Stimulated activated effector memory CD8-positive, alpha-beta T cell treated with anti-CD3 and anti-CD28 coated beads, Interleukin-12 subunit alpha, Interleukin-12 subunit beta, amount 100 ng/mL, for 72 hours (primary cell): ENCODE results near the gene DPM2.

Experiments used
- ATAC-seq: fragments of 150-1000 bp; cut with Tn5 transposase; 2 replicates; pipeline ENCODE4 v1.10.0; 2021
- DNase-seq, 2 donors: peaks; one replicate each; pipeline ENCODE4 v3.0.0; 2021 to 2022; ENCODE audit warnings: low spot score in 2 of 2
- H3K27ac Mint-ChIP-seq: one replicate; pipeline ENCODE4 v1.8.0; 2022; ENCODE audit warnings: mild to moderate bottlenecking, mixed read lengths
- H3K36me3 Mint-ChIP-seq: one replicate; pipeline ENCODE4 v1.8.0; 2022; ENCODE audit warnings: mild to moderate bottlenecking, mixed read lengths
- H3K4me1 Mint-ChIP-seq: one replicate; pipeline ENCODE4 v1.8.0; 2022; ENCODE audit warnings: mixed read lengths
- H3K4me3 Mint-ChIP-seq: one replicate; pipeline ENCODE4 v1.8.0; 2022; ENCODE audit warnings: mild to moderate bottlenecking, mixed read lengths
- H3K9me3 Mint-ChIP-seq: one replicate; pipeline ENCODE4 v1.8.0; 2022; ENCODE audit warnings: mixed read lengths

DPM2 gene

DNA sequence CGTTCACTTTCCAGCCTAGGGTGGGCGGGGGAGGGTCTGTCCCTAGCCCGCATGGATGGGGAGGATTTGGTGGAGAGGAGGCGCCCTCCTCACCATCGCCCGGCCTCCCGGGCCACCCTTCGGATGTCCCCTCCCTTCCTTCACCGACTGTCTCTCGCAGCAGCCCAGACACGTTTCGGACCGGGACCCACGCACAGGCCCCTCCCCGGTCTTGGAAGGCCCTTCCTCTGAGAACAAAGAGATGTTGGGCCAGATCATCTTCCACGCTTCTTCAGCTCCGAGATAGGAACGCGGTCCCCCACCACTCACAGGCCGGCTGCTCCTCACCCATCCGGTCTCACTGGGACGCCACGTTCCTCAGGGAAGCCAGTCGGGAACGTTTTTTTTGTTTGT lies 640 bp upstream of the DPM2 start:
- H3K4me1 Mint-ChIP-seq = peaks cover 56% of the 10 kb centered on the region
- H3K36me3 Mint-ChIP-seq = peaks cover 59% of the 10 kb centered on the region
- no peaks in the 10 kb centered on the region for H3K9me3 Mint-ChIP-seq
- peak overlapping the region; percentile 93 for H3K4me3 Mint-ChIP-seq
- ATAC-seq (no peak), DNase-seq (no peak)
- H3K27ac Mint-ChIP-seq = peak overlapping the region; percentile 98

DNA sequence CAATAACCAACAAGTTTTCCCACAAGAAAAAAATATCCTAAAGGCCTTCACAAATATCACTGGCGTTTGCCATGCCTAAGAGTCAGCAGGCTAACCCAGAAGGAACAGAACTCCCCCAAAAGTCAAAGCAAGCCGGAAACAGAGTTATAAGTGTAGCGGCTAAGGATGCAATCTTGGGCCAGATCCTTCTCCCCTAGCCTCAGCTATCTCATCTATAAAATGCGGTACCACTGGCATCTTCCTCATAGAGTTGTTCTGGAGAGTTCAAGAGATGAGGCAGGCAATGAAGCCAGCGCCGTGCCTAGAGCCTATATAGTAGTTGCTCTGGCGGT lies 632 bp downstream of the DPM2 start:
- H3K9me3 Mint-ChIP-seq = no peaks in the 10 kb centered on the region
- peaks cover 43% of the 10 kb centered on the region for H3K4me1 Mint-ChIP-seq
- peaks cover 53% of the 10 kb centered on the region for H3K36me3 Mint-ChIP-seq
- peak overlapping the region; percentile 98 for H3K27ac Mint-ChIP-seq
- H3K4me3 Mint-ChIP-seq = peak overlapping the region; percentile 93
- ATAC-seq (no peak), DNase-seq (no peak)

DNA sequence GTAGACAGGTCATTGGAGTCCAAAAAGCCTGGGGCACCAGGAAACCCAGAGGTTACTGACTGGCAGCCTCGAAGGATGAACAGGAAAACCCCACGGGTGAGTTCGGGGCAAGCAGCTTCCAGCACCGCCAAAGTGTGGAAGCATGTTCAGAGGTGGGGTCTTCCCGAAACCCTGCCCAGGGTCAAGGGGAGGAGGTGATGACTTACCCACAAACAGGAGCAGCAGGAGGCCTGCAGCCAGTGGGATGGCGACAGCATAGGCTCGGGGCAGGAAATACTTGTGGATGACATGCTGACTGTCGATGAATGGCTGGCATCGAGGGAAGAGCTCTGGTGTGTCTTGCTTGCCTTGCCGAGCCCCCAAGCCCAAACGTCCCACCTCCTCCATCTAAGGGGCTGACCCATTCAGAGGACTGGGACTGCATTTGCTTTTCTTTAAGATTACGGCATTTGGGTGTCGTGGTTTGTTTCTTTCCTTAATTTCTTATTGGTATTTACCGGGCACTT lies 1.3 kb downstream of the DPM2 start:
- Mint-ChIP-seq H3K36me3 (peaks cover 56% of the 10 kb centered on the region), H3K9me3 (no peaks in the 10 kb centered on the region), H3K4me3 (peak overlapping the region; percentile 93), H3K4me1 (peaks cover 45% of the 10 kb centered on the region), H3K27ac (peak overlapping the region; percentile 98)
- ATAC-seq (no peak), DNase-seq (no peak)

DNA sequence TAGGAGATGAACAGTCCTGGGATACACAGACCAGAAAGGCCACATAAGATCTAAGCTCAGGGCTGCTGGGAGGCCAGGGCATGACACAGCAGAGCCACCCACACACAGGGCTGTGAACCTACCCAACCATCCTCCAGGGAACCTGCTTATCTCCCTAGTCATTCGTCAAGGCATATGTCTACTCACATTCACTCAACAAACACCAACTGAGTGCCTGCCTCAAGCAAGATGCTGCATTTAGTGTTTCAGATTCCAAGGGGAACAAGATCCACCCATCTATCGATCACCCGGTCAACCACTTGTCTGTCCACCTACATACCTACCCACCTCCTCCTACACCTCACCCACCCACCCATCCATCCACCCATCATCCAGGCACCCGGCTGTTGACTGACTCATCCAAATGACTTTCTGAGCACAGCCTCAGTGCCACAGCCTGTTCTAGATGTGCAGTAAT lies 1.9 kb downstream of the DPM2 start:
- H3K4me3 Mint-ChIP-seq = peak overlapping the region; percentile 93
- DNase-seq = no peak
- H3K4me1 Mint-ChIP-seq = peaks cover 50% of the 10 kb centered on the region
- H3K36me3 Mint-ChIP-seq = peaks cover 60% of the 10 kb centered on the region
- H3K27ac Mint-ChIP-seq = peak overlapping the region; percentile 98
- H3K9me3 Mint-ChIP-seq = no peaks in the 10 kb centered on the region
- ATAC-seq = peak; percentile 48

DNA sequence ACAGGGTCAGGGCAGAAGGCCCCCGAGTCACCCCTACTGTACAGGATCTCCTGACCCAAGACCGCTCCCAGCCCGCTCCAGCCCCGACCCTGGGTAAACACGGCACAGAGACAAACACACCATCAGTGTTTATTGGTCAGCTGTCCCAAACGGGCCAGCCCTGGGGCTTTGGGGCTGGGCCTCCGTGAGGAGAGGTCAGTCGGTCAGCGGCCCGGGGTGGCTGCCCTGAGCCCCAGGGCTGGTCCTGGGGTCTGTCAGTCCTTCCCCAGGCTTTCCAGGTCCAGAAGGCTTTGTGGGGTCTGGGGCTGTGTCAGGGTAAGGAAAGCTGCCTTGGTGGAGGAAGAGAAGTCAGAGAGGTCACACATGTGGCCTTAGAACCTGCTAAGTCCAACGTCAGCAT lies 2.7 kb downstream of the DPM2 start:
- Mint-ChIP-seq H3K9me3 (no peaks in the 10 kb centered on the region), H3K36me3 (peaks cover 60% of the 10 kb centered on the region), H3K4me3 (peak overlapping the region; percentile 93), H3K4me1 (peaks cover 50% of the 10 kb centered on the region), H3K27ac (peak overlapping the region; percentile 98)
- ATAC-seq = no peak
- no peak for DNase-seq

DNA sequence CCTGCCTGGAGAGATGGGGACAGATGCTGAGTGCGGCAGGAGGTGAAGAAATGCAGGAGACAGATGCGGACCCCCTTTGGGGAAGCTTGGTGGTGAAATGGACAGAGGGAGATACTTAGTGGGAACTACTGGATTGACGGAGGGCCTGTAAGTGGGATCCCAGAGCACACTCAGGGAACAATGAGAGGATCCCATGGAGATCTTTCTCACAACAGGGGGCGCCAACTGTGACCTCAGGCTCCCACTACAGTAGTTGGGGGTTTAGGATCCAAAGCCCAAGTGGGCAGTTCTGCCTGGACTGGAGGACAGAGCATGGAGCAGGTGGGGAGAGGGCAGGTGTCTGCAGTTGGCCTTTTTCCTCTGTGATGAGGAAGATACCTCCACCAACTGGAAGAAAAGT lies 3.4 kb downstream of the DPM2 start:
- Mint-ChIP-seq H3K4me3 (peak overlapping the region; percentile 34), H3K36me3 (peaks cover 60% of the 10 kb centered on the region), H3K27ac (peak overlapping the region; percentile 84), H3K9me3 (no peaks in the 10 kb centered on the region), H3K4me1 (peaks cover 55% of the 10 kb centered on the region)
- DNase-seq (no peak), ATAC-seq (no peak)

DNA sequence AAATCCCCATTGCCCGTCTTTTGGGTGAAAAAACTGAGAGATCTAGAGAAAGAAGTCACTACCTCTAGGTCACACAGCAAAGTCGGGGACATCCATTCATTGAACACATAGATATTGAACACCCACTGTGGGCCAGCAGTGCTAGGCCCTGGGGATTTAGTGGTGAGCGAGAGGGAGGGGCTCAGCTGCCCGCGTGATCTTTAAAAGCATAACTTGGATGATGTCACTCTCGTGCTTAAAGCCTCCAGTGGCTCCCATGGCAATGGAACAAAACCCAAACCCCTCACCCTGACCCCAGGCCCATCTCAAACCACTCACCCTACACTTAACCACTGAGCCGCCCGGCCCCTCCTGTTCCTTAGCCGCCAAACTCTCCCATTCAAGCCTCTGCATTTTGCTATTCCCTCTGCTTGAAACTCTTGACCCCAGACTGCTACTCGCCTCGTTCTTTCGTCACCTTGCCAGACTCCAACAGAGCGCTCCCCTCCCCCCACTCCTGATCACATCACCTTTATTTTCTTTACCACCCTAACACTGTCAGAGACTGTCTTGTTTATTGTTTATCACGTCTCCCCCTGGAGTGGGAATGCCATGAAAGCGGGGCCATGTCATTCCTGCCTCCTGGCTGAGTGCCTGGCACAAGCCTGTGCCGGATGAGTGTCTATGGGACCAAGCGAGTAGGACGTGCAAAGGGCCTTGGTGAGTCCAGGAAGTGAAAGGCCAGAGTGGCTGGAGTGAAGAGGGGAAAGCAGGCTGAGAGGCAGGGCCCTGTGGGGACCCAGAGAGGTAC lies 6.4 kb downstream of the DPM2 start:
- peak overlapping the region; percentile 55 for H3K4me3 Mint-ChIP-seq
- peaks cover 45% of the 10 kb centered on the region for H3K36me3 Mint-ChIP-seq
- H3K4me1 Mint-ChIP-seq = peaks cover 44% of the 10 kb centered on the region
- DNase-seq = no peak
- peak; percentile 48 for ATAC-seq
- peak overlapping the region; percentile 2 for H3K27ac Mint-ChIP-seq
- no peaks in the 10 kb centered on the region for H3K9me3 Mint-ChIP-seq

DNA sequence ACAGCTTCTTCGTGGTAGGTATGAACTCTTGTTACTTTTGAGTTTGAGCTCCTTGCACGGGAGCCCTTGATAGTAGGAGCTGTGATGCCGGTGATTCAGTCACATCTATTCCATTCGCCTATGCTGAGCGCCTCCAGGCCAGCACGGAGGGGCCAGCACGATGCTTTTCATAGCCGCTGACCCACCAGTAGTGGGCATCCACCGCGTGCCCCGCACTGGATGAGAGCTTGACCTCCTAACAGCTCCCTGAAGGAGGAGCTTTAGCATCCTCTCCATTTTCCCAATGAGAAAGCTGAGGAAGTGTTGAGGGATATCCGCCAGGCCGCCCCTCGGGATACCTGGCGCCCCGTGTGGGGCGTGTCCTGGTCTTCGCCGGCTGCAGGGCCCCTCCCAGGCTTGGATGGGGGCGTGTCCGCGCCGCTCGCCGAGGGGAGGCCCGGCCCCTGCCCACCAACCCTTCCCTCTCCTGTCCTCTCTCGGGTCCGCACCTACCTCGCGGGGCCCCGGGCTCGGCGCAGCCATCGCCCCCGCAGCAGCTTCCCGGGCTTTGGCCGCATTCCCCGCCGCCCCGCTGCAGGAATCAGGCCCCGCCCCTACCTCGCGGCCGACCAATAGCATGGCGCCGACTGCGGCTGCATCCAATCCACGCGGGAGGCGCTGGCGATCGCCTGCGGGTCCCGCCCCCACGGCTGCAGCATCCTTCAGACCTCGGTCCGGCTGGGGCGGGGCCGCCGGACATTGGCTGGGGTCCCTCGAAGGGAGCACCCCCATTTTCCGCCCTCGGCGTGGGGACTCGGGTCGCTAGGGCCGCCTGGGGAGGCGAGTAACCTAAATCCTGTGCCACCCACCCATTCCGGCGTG lies 7.2 kb downstream of the DPM2 start, which contains the start of gene PIP5KL1:
TSS of gene PIP5KL1 (minus strand) at position 547 of the 861 bp plus-strand sequence. CDS start at position 522, 25 bp downstream.
- Mint-ChIP-seq H3K4me1 (peaks cover 35% of the 10 kb centered on the region), H3K36me3 (peaks cover 38% of the 10 kb centered on the region), H3K9me3 (no peaks in the 10 kb centered on the region), H3K27ac (peak within 1 kb of the TSS; percentile 37), H3K4me3 (peak within 1 kb of the TSS; percentile 55)
- DNase-seq = peak; percentile 66 to 90
- ATAC-seq = peak; percentile 84

DNA sequence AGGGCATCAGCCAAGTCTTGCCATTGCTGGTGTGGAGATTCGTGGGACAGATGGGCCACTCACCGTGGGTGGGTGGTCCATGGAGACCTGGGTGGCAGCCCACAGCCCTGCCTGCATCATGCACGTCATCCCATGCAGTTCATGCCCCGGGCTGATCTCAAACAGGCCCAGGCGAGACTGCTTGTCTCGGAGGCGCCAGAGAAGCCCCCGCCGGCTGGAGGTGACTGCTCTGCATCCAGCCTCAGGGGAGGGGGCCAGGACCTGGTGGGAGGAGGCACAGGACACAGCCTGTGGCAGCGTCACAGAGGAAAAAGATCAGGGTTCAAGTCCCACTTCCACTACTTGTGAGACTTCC lies 8.1 kb downstream of the DPM2 start:
- H3K4me1 Mint-ChIP-seq = peaks cover 27% of the 10 kb centered on the region
- peak overlapping the region; percentile 37 for H3K27ac Mint-ChIP-seq
- H3K36me3 Mint-ChIP-seq = peaks cover 30% of the 10 kb centered on the region
- peak overlapping the region; percentile 55 for H3K4me3 Mint-ChIP-seq
- ATAC-seq (no peak), DNase-seq (no peak)
- H3K9me3 Mint-ChIP-seq = no peaks in the 10 kb centered on the region

DNA sequence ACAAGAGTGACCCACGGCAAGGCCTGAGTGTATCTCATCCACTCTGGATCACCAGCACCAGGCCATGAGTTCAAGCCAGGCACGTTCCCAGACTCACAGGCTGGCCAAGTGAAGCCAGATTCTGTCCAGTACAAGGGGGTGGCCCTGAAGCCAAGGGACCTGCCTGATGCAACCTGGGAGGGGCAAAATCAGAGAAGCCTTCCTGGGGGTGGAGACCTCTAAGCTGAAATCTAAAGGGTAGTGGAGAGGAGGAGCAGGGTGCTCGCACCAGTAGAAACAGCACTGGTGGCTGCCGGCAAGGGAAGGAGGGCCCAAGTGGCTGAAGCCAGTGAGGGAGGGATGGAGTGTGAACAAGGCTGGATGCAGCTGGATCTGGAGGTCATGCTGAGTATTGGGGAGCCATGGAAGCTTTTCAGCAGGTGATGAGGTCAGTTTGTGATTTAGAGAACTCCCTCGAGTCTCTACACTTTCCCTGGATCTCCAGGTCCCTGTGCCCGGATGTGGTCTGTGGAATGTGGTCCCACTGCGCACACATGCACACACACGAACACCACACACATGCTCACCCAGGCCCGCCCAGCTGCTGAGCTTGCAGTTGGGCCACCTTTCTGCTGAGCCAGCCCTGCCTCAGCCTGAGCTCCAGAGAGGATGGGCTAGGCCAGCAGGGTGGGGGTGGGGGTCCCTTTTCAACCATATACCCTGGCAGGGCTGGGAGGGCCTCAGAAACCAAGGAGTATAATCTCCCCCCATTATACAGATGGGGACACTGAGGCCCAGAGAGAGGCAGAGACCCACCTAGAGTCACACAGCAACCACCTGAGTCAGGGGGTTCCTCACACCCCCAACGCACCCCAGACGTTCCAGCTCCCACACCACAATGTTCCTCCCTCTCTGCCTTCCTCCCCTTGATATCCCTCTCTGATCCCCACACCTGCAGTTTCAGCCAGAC lies 8.7 kb downstream of the DPM2 start:
- H3K4me1 Mint-ChIP-seq = peaks cover 21% of the 10 kb centered on the region

DNA sequence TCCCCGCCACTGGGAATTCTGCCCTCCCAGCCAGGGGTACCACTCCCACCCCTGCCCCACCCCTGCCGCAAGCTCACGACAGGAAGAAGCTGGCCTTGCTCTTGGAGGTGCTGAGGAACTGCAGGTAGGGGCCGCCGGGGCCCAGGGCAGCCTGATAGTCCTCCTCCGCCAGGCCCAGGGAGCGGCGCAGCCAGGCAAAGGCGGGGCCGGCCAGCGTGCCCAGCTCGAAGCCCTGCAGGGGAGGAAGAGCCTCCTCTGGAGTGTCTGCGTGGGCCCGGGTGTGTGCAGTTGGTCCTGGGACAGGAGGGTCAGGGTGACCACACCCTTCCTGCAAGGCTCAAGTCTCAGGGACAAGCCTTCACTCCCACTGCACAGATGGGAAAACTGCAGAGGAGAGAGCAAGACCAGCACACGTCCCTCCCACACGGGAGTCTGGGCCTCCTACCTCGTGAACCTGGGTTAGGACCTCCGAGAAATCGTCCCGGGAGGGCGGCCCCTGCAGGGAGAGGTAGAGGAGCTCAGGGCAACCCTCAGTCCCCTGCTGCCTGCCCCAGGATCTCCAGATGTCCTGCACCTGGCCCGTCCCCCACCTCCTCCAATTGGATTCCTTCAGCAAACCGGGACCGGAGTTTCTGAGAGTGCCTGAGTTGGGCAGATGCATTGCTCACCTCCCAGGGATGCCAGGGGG lies 9.5 kb downstream of the DPM2 start:
- peaks cover 21% of the 10 kb centered on the region for H3K4me1 Mint-ChIP-seq
- H3K4me3 Mint-ChIP-seq = peak overlapping the region; percentile 29
- ATAC-seq = no peak
- no peak for DNase-seq
- no peak overlapping the region for H3K27ac Mint-ChIP-seq
- H3K36me3 Mint-ChIP-seq = peaks cover 18% of the 10 kb centered on the region
- no peaks in the 10 kb centered on the region for H3K9me3 Mint-ChIP-seq

More for the DNA sequence above, 8.7 kb downstream of the DPM2 start:
- ATAC-seq (no peak), DNase-seq (no peak)
- Mint-ChIP-seq H3K9me3 (no peaks in the 10 kb centered on the region), H3K4me3 (peak overlapping the region; percentile 55), H3K36me3 (peaks cover 25% of the 10 kb centered on the region), H3K27ac (peak overlapping the region; percentile 37)

DNA sequence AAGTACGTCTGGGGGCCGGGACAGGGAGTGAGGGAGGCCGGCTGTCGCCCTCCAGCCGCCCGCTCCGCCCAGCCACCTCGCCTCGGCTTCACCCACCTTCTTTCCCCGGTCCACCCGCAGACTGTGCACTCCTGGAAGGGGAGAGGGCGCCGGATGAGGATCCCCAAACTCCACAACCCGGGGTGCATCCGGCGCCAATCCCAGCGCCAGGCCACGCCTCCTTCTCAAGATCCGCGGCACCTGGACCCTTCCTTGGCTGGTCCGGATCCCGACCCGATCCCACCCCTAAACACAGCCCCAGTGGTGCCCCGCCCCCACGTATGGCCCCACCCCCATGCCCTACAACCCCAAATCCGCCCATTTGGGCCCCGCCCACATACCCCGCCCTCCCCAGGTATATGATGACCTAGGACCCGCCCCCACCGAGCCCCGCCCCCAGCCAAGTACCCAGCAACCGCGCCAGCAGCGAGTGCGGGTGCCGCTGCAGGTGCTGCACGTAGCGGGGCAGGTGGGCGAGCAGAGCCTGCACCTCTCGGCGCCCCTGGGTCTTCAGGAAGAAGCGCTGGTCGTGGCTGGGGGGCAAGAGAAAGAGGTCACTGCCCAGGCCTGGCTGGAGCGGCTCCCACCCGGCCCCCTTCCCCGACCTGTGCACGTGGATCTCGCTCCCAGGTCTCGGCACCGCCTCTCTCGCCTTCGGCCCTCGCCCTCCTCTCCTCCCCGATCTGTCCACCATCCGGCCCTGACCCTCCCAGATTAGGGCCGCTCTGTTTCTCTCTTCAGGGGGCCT lies 10.3 kb downstream of the DPM2 start:
- Mint-ChIP-seq H3K4me1 (peaks cover 21% of the 10 kb centered on the region), H3K27ac (no peak overlapping the region), H3K4me3 (peak overlapping the region; percentile 62), H3K36me3 (peaks cover 13% of the 10 kb centered on the region), H3K9me3 (no peaks in the 10 kb centered on the region)
- DNase-seq (peak in 1 of 2 donors; percentile 66), ATAC-seq (peak; percentile 36)

DNA sequence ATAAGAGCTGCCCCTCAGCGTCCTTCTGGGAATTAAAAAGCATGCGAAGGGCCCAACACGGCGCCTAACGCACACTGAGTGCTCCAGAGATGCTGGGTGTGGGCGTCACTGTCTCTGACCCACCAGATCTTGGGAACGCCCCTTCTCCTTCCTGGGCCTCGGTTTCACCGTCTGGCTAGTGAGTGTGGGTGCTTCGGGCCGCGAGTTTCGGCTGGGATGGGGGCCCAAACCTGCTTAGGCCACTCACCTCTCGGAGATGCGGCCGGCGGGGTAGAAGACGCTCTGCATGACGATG lies 10.8 kb downstream of the DPM2 start:
- DNase-seq = no peak
- ATAC-seq = peak; percentile 4
- peak overlapping the region; percentile 62 for H3K4me3 Mint-ChIP-seq
- peaks cover 22% of the 10 kb centered on the region for H3K4me1 Mint-ChIP-seq
- no peaks in the 10 kb centered on the region for H3K9me3 Mint-ChIP-seq
- H3K36me3 Mint-ChIP-seq = peaks cover 13% of the 10 kb centered on the region
- no peak overlapping the region for H3K27ac Mint-ChIP-seq
